ENCODE results near the gene CEP89. TPM values are rescaled to one million over a fixed set of nuclear protein-coding genes. Genes with fewer than 3 reads are reported as not detected.

The CEP89 gene
- total RNA-seq, 2 donors from 2014 or later = 4.6 to 8.3 TPM

GRCh38 chr19:32830231-32831014 lies 141.3 kb downstream of the CEP89 start:
- TF ChIP-seq, protein P1, sequence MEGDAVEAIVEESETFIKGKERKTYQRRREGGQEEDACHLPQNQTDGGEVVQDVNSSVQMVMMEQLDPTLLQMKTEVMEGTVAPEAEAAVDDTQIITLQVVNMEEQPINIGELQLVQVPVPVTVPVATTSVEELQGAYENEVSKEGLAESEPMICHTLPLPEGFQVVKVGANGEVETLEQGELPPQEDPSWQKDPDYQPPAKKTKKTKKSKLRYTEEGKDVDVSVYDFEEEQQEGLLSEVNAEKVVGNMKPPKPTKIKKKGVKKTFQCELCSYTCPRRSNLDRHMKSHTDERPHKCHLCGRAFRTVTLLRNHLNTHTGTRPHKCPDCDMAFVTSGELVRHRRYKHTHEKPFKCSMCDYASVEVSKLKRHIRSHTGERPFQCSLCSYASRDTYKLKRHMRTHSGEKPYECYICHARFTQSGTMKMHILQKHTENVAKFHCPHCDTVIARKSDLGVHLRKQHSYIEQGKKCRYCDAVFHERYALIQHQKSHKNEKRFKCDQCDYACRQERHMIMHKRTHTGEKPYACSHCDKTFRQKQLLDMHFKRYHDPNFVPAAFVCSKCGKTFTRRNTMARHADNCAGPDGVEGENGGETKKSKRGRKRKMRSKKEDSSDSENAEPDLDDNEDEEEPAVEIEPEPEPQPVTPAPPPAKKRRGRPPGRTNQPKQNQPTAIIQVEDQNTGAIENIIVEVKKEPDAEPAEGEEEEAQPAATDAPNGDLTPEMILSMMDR (IDR thresholded peaks at IDR 0.05) = no peak
- DNase-seq (ENCODE audit: low spot score) = no peak
- Histone ChIP-seq H3K4me1 (no peaks in the 10 kb centered on the region), H3K36me3 (no peaks in the 10 kb centered on the region), H3K27me3 (no peaks in the 10 kb centered on the region), H3K9me3 (no peaks in the 10 kb centered on the region), H3K4me3 (no peak overlapping the region), H3K27ac (no peak overlapping the region)

DNA sequence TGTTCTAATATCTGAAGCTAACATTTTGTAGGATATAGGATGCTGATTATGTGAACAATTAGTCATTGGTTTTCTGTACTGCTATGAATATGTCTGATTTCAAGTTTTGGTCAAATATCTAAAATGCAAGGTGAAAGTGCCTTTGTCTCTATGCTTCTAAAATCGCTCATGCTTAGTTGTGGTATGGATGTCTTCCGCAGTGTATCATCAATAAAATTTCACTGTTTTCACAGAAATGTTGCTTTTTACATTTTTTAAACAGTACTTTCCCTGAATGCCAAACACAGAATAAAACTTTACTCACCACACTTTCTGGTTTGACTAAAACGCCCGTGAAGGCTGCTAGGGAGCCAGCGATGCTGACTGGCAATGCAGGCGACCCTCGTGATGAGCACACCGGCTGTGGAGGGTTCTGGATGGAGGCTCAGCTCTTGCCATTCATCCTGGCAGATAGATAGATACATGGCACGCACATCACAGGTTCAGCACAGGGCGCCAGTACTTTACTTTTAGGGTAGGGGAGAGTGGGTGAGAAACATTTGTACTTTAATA lies 142.3 kb downstream of the CEP89 start:
- DNase-seq (ENCODE audit: low spot score) = no peak
- Histone ChIP-seq H3K4me1 (no peaks in the 10 kb centered on the region), H3K9me3 (no peaks in the 10 kb centered on the region), H3K4me3 (no peak overlapping the region), H3K36me3 (no peaks in the 10 kb centered on the region), H3K27me3 (no peaks in the 10 kb centered on the region), H3K27ac (no peak overlapping the region)
- TF ChIP-seq, protein P1 (IDR thresholded peaks at IDR 0.05) = no peak

GRCh38 chr19:32828643-32829344 lies 143.0 kb downstream of the CEP89 start:
- Histone ChIP-seq H3K9me3 (no peaks in the 10 kb centered on the region), H3K36me3 (no peaks in the 10 kb centered on the region), H3K27me3 (no peaks in the 10 kb centered on the region), H3K4me1 (no peaks in the 10 kb centered on the region), H3K4me3 (no peak overlapping the region), H3K27ac (no peak overlapping the region)
- DNase-seq (ENCODE audit: low spot score) = no peak
- TF ChIP-seq, protein P1 (IDR thresholded peaks at IDR 0.05) = no peak

- TF ChIP-seq, protein P1 (IDR thresholded peaks at IDR 0.05) = no peak
- no peak for DNase-seq (ENCODE audit: low spot score)
- no peak overlapping the region for H3K27ac ChIP-seq
- H3K4me3 ChIP-seq = no peak overlapping the region
- H3K36me3 ChIP-seq = no peaks in the 10 kb centered on the region
- no peaks in the 10 kb centered on the region for H3K4me1 ChIP-seq
- H3K27me3 ChIP-seq = no peaks in the 10 kb centered on the region
- no peaks in the 10 kb centered on the region for H3K9me3 ChIP-seq
Measured at GRCh38 chr19:32828139-32828538, 143.6 kb downstream of the CEP89 start.

Other genes with a start within 250 kb of the CEP89 start
- gene SLC7A9, start 102.2 kb downstream of the CEP89 start, total RNA-seq = not detected
- gene FAAP24, start 284 bp upstream of the CEP89 start, total RNA-seq = under 1 TPM in 1 of 2 donors, not detected in 1; 0.67 TPM
- gene RHPN2, start 92.9 kb upstream of the CEP89 start, total RNA-seq = 1 to 10 TPM; 3.1 to 5.9 TPM
- gene GPATCH1, start 109.2 kb upstream of the CEP89 start, total RNA-seq = 1 to 10 TPM; 4.7 to 8.5 TPM
- gene WDR88, start 160.2 kb upstream of the CEP89 start, total RNA-seq = not detected
- gene LRP3, start 222.4 kb upstream of the CEP89 start, total RNA-seq = 10 to 100 TPM; 16.3 to 22.2 TPM

All from right atrium auricular region (tissue), 2 donors.